RPMI8226 (cell line): ENCODE data around the gene MYLIP.
"Not testable (repeated sequence)": the region's sequence is repeated elsewhere in the genome, so short reads cannot be mapped to it uniquely, and the experiment has no call there.

ENCODE experiments used
- DNase-seq: peaks from one replicate; pipeline ENCODE4 v3.0.0-alpha.2; 2015

MYLIP gene

DNA sequence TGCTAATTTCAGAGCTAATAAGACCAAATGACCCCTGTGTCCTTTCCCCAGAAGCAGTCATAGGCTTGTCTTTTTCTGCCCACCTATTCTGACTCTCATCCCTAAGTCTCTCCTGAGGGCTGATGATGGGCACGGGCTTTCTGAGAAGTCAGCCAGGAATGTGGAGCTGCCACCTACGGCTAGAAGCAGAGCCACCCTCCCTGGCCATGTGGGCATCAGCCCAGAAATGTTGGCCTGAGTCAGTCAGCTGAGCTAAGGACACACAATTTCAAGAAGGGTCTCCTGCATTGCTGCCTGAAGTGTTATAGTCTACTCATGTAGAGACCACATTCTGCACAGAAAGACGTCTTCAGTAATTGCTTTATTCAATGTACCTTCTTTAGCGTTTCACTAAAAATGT, 17.1 kb downstream of the MYLIP start:
- no peak for DNase-seq

DNA sequence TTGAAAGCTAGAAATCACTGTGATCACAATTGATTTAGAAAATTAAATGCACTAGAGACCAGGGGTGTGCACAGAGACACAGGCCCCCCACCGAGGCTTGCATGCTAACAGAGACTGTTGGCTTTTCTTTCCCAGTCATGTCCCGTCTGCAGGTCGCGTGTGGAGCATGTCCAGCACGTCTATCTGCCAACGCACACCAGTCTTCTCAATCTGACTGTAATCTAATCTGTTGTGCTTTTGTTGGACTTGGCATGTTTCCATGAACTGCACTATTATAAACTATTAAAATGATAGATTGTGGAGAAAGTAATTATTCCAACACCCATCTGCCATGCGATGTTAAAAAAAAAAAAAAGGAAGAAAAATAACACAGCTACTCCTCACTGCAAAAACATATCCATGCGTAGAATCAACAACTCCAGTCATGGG, 17.7 kb downstream of the MYLIP start:
- no peak for DNase-seq

DNA sequence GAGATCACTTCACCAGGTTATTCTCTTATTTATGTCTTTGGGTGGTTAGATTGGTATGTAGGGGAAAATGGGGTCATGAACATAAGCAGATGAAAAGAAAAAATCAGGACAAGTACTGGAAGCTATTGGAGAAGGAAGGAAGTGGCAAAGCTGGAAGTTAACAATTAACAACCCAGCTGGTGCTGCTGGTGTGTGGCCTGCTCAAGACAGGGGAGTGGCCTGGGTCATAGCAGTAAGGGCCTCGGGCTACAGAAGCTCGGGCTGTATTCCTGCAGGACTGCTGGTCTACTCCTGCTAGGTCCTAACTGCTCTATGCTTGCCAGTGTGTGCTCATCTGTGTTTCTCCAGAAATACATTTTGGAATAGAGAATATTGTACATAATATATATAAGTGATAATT, 19.6 kb downstream of the MYLIP start:
- no peak for DNase-seq

GRCh38 chr6:16149305-16149704, 20.4 kb downstream of the MYLIP start:
- DNase-seq: no peak

GRCh38 chr6:16150098-16150497, 21.2 kb downstream of the MYLIP start:
- DNase-seq: no peak

DNA sequence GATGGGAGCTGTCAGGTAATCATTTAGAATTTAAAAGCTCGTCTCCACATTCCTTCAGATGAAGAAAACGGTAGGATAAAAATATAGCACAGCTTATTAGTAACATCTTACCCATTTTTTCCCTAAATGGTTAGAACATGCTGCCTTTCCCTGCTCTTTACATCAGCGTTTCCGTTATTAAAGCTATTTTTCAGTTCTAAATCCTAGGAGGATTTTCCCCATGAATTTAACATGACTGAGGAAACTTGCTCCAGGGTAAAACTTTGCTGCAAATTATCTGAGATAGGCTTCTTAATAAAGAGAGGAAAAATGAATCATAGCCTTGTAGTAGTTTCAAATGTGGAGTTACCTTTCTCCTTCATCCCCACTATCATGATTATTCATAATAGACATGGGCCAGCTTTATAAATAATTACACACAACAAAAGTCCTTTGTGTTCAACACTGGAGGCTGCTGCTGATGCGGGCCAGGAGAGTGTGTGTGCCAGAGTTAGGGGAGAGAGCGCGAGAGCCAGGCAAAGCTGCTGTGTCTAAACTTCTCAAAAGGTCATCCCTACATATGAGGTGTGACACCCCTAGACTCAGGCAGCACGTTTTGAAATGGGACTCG, 24.4 kb downstream of the MYLIP start:
- no peak for DNase-seq

DNA sequence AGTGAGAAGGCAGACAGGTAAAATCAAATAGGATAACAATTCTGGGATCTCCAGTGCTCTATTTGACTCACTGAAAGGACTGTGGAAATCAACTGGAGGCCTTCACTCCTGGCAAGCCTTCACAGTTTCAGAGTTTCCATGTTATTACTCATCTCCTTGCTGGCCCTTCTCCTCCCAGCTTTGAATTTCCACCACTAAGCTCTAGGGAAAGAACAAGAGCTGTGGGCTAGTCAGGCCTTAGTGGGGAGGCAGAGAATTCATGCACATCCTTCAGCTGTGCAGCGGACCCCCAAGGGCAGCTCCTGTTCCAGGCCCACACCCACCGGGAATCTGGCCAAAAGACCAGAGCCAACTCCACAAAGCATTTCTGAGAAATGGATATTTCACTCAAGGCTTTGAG, 26.0 kb downstream of the MYLIP start:
- DNase-seq: no peak

- no peak for DNase-seq
Observed at GRCh38 chr6:16157492-16157891, 28.6 kb downstream of the MYLIP start.

GRCh38 chr6:16157909-16158308, 29.0 kb downstream of the MYLIP start:
- DNase-seq: no peak

DNA sequence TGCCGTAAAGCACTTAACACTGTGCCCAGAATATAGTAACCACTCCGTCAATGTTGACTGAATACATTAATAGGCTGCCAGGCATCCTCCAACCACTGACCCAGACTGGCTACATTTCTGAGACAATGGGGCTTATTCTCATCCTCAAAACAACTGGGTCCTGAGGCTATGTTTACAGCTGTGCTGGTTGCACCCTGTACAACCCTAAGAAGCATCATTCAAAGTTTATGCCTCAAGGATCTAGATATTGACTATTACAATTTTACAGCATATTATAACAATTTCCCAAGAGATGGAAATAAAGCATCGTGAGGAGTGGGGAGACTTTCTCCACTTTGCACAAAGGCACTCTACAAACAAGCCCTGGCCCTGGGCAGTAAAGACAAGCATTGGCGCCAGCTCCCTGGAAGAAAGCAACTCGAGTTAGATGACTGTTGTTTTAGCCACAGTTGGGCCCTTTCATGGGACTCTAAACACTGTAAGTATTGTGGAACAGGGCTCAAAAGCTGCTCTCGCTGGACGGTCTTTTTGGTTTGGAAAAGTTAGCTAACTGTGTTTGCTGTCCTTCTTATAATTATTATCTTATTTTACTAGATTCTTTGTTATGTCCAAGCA, 30.2 kb downstream of the MYLIP start:
- DNase-seq: no peak

DNA sequence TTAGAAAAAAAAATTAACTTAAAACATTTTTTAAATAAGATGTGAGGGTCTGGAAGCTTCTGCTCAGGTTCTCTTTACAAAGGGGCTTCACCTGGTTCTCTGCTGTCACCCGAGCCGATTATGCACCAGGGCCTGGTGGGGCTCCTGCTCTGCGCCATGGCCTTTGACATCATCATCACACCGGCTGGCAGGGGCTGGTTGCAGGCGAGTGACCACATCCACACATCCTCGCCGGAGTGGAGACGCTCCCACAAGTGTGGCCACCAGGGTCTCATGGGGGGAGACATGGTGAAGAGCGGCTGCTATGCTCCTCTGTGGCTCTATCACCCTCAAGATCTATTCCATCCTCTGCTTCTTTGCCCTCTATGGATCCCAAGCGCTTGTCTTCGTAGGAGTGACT, 31.9 kb downstream of the MYLIP start:
- DNase-seq: no peak

DNA sequence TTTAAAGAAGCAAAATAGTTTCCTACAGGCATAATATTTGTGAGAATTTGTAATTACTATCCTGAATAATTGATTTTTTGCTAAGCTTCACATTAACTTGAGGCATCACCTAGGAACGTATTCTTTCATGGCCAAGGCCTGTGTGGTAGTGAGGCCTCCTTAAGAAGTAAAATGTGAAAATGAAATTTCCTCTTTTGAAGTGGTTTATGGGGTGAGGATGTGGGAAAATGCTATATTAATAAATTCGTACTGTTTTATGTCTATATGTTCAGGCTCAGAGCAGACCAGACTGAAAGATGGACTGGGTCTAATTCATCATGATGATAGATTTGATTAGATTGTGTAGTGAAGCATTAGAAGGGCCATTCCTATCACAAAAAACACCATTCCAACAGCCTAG, 33.1 kb downstream of the MYLIP start:
- no peak for DNase-seq

DNA sequence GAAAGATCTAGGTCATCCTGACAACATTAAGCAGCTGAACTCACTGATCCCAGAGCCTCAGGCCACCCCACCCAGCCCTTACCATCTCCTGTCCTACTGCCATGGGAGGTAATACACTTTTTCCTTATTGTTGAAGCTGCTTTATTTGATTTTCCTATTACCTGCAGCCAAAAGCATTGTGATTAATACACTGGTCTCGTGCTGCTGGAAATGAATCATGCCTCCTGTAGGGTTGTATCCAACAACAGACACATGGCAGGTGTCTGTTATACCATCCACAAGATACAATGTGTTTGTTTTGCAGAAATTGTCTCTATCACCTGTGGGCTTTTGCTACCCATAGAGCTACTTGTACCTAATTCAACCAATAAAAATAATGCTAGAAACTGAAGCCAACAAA, 34.2 kb downstream of the MYLIP start:
- DNase-seq: no peak

DNA sequence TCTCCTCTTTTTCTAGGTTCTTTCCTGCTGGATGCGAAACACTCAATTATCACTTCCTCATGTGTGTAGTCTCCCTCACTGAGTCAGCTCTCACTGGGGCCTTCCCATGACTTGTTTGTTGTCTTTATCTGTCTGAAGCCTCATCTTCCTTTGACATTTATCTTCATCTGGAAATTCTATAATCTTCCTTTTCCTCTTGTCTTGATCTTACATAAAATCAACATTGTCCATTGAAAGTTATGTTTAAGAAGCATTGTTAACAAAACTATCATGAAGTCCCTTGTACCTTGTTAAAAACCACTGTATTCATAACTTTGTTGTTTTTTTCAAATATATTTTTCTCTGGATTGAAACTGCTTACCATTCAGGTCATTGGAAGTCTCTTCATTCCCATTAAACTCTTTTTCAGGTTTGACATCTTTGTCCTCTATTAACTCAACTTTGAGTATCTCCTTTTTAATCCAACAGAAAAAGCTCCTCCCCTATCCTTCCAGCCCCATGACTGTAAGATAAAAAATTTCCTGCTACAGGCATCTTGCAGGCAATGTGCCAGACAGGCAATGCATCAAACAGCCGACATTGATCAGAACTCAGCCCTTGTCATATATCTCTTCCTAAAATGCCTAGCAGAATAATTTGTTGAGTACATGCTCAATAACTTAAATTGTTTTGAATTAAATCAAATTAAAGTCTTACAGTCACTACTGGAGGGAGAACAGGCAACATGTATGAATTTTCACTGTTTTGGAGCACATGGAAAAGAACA, 34.8 kb downstream of the MYLIP start:
- DNase-seq: no peak

DNA sequence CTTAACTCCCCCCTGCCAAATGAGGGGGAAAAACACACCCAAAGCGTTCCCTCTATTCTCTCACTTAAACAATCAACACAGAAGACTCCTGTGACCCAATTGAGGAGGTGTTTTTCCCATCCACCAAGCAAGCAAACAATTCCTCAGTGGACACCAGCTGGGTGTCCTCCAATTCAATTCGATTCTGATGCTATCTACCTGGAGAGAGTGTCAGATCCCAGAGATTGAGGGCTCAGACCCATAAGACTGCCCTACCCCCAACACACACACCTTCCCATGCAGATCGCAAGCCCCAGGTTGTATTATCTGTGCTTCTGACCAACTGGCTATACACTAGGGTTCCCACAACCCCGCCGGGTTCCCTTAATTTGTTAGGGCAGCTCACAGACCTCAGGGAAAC, 36.8 kb downstream of the MYLIP start:
- DNase-seq: no peak

- DNase-seq: peak; percentile 16
Observed at GRCh38 chr6:16166871-16167608, 38.2 kb downstream of the MYLIP start.

- DNase-seq: peak; percentile 54
Observed at GRCh38 chr6:16168121-16168520, 39.2 kb downstream of the MYLIP start.

GRCh38 chr6:16168858-16169257, 40.0 kb downstream of the MYLIP start:
- peak; percentile 46 for DNase-seq

DNA sequence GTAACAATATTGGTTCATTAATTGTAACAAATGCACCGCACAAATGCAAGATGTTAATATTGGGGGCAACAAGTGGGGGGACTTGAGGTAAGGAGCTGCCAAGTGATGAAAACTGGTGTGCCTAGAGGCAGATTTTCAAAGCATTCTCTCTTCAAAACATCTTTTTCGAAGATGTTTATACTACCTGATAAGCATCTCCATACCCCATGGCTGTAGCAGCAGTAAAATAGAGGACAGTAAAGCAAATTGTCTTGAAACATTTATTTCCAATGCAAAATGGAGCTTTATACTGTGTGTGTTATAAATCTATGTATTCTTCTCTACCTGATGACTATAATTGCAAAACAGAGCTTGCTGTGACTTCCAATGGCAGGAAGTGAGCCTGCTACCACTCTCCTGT, 42.5 kb downstream of the MYLIP start:
- DNase-seq: no peak

- DNase-seq: no peak
Observed at GRCh38 chr6:16173167-16173940, 44.5 kb downstream of the MYLIP start.

- no peak for DNase-seq
Observed at GRCh38 chr6:16174416-16175078, 45.7 kb downstream of the MYLIP start.

GRCh38 chr6:16176600-16176999, 47.7 kb downstream of the MYLIP start:
- not testable (repeated sequence) for DNase-seq
